Motor neuron (in vitro differentiated cells): ENCODE measurements around the gene RPS6KA4. TPM values are rescaled to one million over a fixed set of nuclear protein-coding genes. Genes with fewer than 3 reads are reported as not detected.
"Not testable (repeated sequence)": the region's sequence is repeated elsewhere in the genome, so short reads cannot be mapped to it uniquely, and the experiment has no call there.

ENCODE experiments used
- ATAC-seq, 8 experiments: fragments of 200-7000 bp; cut with Tn5 transposase; replicated peaks in 6 of 8; 2 replicates each; pipeline ENCODE4 v1.8.0; 2021; ENCODE audit warnings: mild to moderate bottlenecking in 8 of 8, moderate library complexity in 8 of 8
- H3K27ac ChIP-seq, 2 donors: fragments of 250-450 bp; sonication (Bioruptor Pico); 2 replicates each; pipeline ENCODE4 v1.9.0; 2021; ENCODE audit warnings: antibody characterized with exemption in 2 of 2, mild to moderate bottlenecking in 2 of 2, moderate library complexity in 1 of 2
- H3K4me1 ChIP-seq, 2 donors: fragments of 250-450 bp; sonication (Bioruptor Pico); replicated peaks in 1 of 2; 2 replicates each; pipeline ENCODE4 v1.6.1; 2021; ENCODE audit warnings: antibody characterized with exemption in 2 of 2, mild to moderate bottlenecking in 2 of 2, moderate library complexity in 1 of 2
- H3K4me3 ChIP-seq, 5 donors: fragments of 250-450 bp; sonication (Bioruptor Pico); 2 replicates each; pipeline ENCODE4 v1.9.0; 2021; ENCODE audit warnings: antibody characterized with exemption in 5 of 5, mild to moderate bottlenecking in 5 of 5, moderate library complexity in 4 of 5
- WGBS, 10 experiments: fragments of 450-650 bp; shearing (Covaris generic); methylation state at CpG; one replicate each; pipeline ENCODE4 v1.0.0; 2022; 5-methylcytosine and 5-hydroxymethylcytosine counted together
- in situ Hi-C, 9 experiments: fragments of 400-800 bp; cut with MboI; loops; one replicate each; pipeline ENCODE4 v1.15.0; 2021; ENCODE audit warnings: low sequenced_read_pairs in 9 of 9, low pct_unique_long_range_greater_than_20kb in 2 of 9; ENCODE audit not compliant: unreplicated experiment in 9 of 9
- total RNA-seq, 8 experiments: library from RNA; unstranded; fragments of 300-600 nt; gene quantifications; 2 replicates each; pipeline versions ENCODE4 v1.2.3 to v1.2.4, GENCODE V29; 2022

The RPS6KA4 gene
- total RNA-seq: 10 to 100 TPM in 4 of 8 experiments, 1 to 10 TPM in 4; 5.0 to 48.1 (median 12.3) TPM

GRCh38 chr11:64358907-64359711 lies at the start of gene RPS6KA4:
TSS of gene RPS6KA4 (plus strand) at chr11:64359162. CDS start at chr11:64359236, 74 bp downstream.
- Histone ChIP-seq H3K4me3 (peak within 1 kb of the TSS; percentile 28 to 49 (median 45)), H3K4me1 (peaks cover 27 to 43% of the 10 kb centered on the region in 2 donors), H3K27ac (peak within 1 kb of the TSS; percentile 19 to 83)
- peak; percentile 59 to 88 (median 72) for ATAC-seq
- in situ Hi-C loops: no loop called here
- WGBS, 10 experiments: 0 to 12% (median 0%) methylated on average over 2 to 12 of the region's 70 CpGs; no CpG with 5 or more reads in 4 of the 10 experiments

GRCh38 chr11:64312947-64313346 lies 46.0 kb upstream of the RPS6KA4 start:
- Histone ChIP-seq H3K27ac (no peak overlapping the region), H3K4me1 (peaks cover 4 to 6% of the 10 kb centered on the region in 2 donors), H3K4me3 (no peak overlapping the region)
- 67 to 100% (median 90%) methylated on average over 1 to 9 of the region's 10 CpGs; no CpG with 5 or more reads in 3 of the 10 experiments for WGBS, 10 experiments
- no peak for ATAC-seq
- in situ Hi-C loops: no loop called here

GRCh38 chr11:64313491-64314145 lies 45.3 kb upstream of the RPS6KA4 start:
- Histone ChIP-seq H3K27ac (no peak overlapping the region), H3K4me3 (no peak overlapping the region), H3K4me1 (peaks cover 4 to 6% of the 10 kb centered on the region in 2 donors)
- ATAC-seq: peak in 4 of 8 experiments; percentile 2 to 28 (median 8)
- in situ Hi-C loops: no loop called here
- 31 to 100% (median 86%) methylated on average over 1 to 2 of the region's 18 CpGs; no CpG with 5 or more reads in 7 of the 10 experiments for WGBS, 10 experiments

GRCh38 chr11:64314146-64314804 lies 44.7 kb upstream of the RPS6KA4 start:
- H3K4me1 ChIP-seq: peaks cover 9 to 10% of the 10 kb centered on the region in 2 donors
- WGBS, 10 experiments: 71 to 100% (median 82%) methylated on average over 1 to 15 of the region's 19 CpGs; no CpG with 5 or more reads in 6 of the 10 experiments
- in situ Hi-C loops: no loop called here
- ATAC-seq: peak in 1 of 8 experiments; percentile 0
- H3K4me3 ChIP-seq: no peak overlapping the region
- no peak overlapping the region for H3K27ac ChIP-seq

GRCh38 chr11:64314805-64315561 lies 44.0 kb upstream of the RPS6KA4 start:
- Histone ChIP-seq H3K4me1 (peaks cover 11 to 12% of the 10 kb centered on the region in 2 donors), H3K4me3 (no peak overlapping the region), H3K27ac (no peak overlapping the region)
- 89 to 100% (median 97%) methylated on average over 1 to 3 of the region's 24 CpGs; no CpG with 5 or more reads in 6 of the 10 experiments for WGBS, 10 experiments
- no peak for ATAC-seq
- in situ Hi-C loops: no loop called here

GRCh38 chr11:64315667-64316526 lies 43.1 kb upstream of the RPS6KA4 start:
- in situ Hi-C loops, H3K27ac ChIP-seq, ATAC-seq: not testable (repeated sequence)
- 0 to 50% methylated on average over 1 to 2 of the region's 25 CpGs; no CpG with 5 or more reads in 8 of the 10 experiments for WGBS, 10 experiments
- H3K4me3 ChIP-seq: peak overlapping the region in 3 of 5 donors; percentile 57 to 84 (median 80)
- peaks cover 11 to 12% of the 10 kb centered on the region in 2 donors for H3K4me1 ChIP-seq

- peak in 3 of 8 experiments; percentile 0 to 6 (median 0) for ATAC-seq
- in situ Hi-C loops: no loop called here
- peaks cover 11 to 12% of the 10 kb centered on the region in 2 donors for H3K4me1 ChIP-seq
- peak overlapping the region; percentile 79 to 99 for H3K27ac ChIP-seq
- WGBS, 10 experiments: 0 to 83% (median 20%) methylated on average over 1 to 16 of the region's 32 CpGs; no CpG with 5 or more reads in 3 of the 10 experiments
- H3K4me3 ChIP-seq: peak overlapping the region; percentile 43 to 84 (median 57)
Measured at GRCh38 chr11:64316672-64317324, 42.2 kb upstream of the RPS6KA4 start.

GRCh38 chr11:64317325-64317960 lies 41.5 kb upstream of the RPS6KA4 start, which contains the start of gene TRMT112:
TSS of gene TRMT112 (minus strand) at chr11:64317559. CDS start at chr11:64317526, 33 bp downstream.
- WGBS, 10 experiments: 0 to 1% (median 0%) methylated on average over 4 to 27 of the region's 43 CpGs; no CpG with 5 or more reads in 4 of the 10 experiments
- peak within 1 kb of the TSS; percentile 99 for H3K27ac ChIP-seq
- in situ Hi-C loops: no loop called here
- H3K4me1 ChIP-seq: peaks cover 11 to 12% of the 10 kb centered on the region in 2 donors
- H3K4me3 ChIP-seq: peak within 1 kb of the TSS; percentile 43 to 84 (median 57)
- peak; percentile 65 to 87 (median 80) for ATAC-seq

GRCh38 chr11:64317961-64318765 lies 40.8 kb upstream of the RPS6KA4 start, which contains the start of gene PRDX5:
TSS of gene PRDX5 (plus strand) at chr11:64318121. CDS start at chr11:64318216, 95 bp downstream.
- H3K4me3 ChIP-seq: peak within 1 kb of the TSS; percentile 43 to 84 (median 57)
- H3K4me1 ChIP-seq: peaks cover 11 to 12% of the 10 kb centered on the region in 2 donors
- 0 to 2% (median 0%) methylated on average over 2 to 20 of the region's 61 CpGs; no CpG with 5 or more reads in 5 of the 10 experiments for WGBS, 10 experiments
- in situ Hi-C loops: no loop called here
- peak within 1 kb of the TSS; percentile 99 for H3K27ac ChIP-seq
- peak; percentile 60 to 90 (median 85) for ATAC-seq
